Endodermal cell (in vitro differentiated cells): ENCODE data around the gene RNF17. TPM values are rescaled to one million over a fixed set of nuclear protein-coding genes. Genes with fewer than 3 reads are reported as not detected.

Experiments
- DNase-seq: peaks from one replicate; pipeline ENCODE4 v3.0.0-alpha.2; 2017
- H3K27ac ChIP-seq: 2 replicates; pipeline ENCODE4 v1.5.1; 2013; ENCODE audit warnings: mild to moderate bottlenecking, low read depth, low read length, moderate library complexity
- H3K27me3 ChIP-seq: 2 replicates; pipeline ENCODE4 v1.6.1; 2013; ENCODE audit warnings: mild to moderate bottlenecking, low read length, moderate library complexity; ENCODE audit not compliant: insufficient read depth, control insufficient read depth, poor library complexity, severe bottlenecking
- H3K36me3 ChIP-seq: 2 replicates; pipeline ENCODE4 v1.7.0; 2013; ENCODE audit warnings: mild to moderate bottlenecking, low read length, moderate library complexity; ENCODE audit not compliant: control insufficient read depth, insufficient read depth
- H3K4me1 ChIP-seq: one replicate; pipeline ENCODE4 v1.7.0; 2013; ENCODE audit warnings: low read length; ENCODE audit not compliant: control insufficient read depth, insufficient read depth
- H3K4me3 ChIP-seq: 2 replicates; pipeline ENCODE4 v1.5.1; 2013; ENCODE audit warnings: mild to moderate bottlenecking, low read length, moderate library complexity
- H3K9ac ChIP-seq: 2 replicates; pipeline ENCODE4 v1.6.1; 2013; ENCODE audit warnings: mild to moderate bottlenecking, low read length, moderate library complexity; ENCODE audit not compliant: poor library complexity, severe bottlenecking; ENCODE audit errors: extremely low read depth
- H3K9me3 ChIP-seq: 2 replicates; pipeline ENCODE4 v1.6.1; 2013; ENCODE audit warnings: mild to moderate bottlenecking, low read length, moderate library complexity; ENCODE audit not compliant: control insufficient read depth
- H3K27ac Mint-ChIP-seq: 2 replicates; pipeline ENCODE4 v1.8.0; 2020; ENCODE audit warnings: mixed read lengths
- H3K27me3 Mint-ChIP-seq: 2 replicates; pipeline ENCODE4 v1.8.0; 2021; ENCODE audit warnings: mild to moderate bottlenecking, mixed read lengths; ENCODE audit not compliant: insufficient read depth
- H3K36me3 Mint-ChIP-seq: 2 replicates; pipeline ENCODE4 v1.8.0; 2020; ENCODE audit warnings: low read depth, mixed read lengths
- H3K4me1 Mint-ChIP-seq: 2 replicates; pipeline ENCODE4 v1.8.0; 2020; ENCODE audit warnings: mixed read lengths
- H3K4me3 Mint-ChIP-seq: 2 replicates; pipeline ENCODE4 v1.8.0; 2020; ENCODE audit warnings: mild to moderate bottlenecking, moderate library complexity, mixed read lengths
- H3K9me3 Mint-ChIP-seq: 2 replicates; pipeline ENCODE4 v1.8.0; 2020; ENCODE audit warnings: mild to moderate bottlenecking, mixed read lengths
- WGBS, 2 experiments: methylation state at CpG; one replicate each; pipeline versions ENCODE4 v1.1.5 to v1.1.7; 2013; ENCODE audit warnings: missing lambda C conversion rate in 2 of 2, mixed read lengths in 1 of 2; ENCODE audit not compliant: insufficient coverage in 1 of 2, insufficient read length in 1 of 2; 5-methylcytosine and 5-hydroxymethylcytosine counted together
- total RNA-seq, 2 donors: library from RNA; stranded (reverse); fragmentation: NEBNext Ultra II Directional in 1 of 2; extraction: Animal tissue kit (Norgen Biotek cat#: 25700) in 1 of 2; gene quantifications; 2 replicates in 1 of 2; 3 replicates in 1 of 2; pipeline ENCODE4 v1.2.1, GENCODE V29; 2021
- TF ChIP-seq, protein P1 (sequence below): fragments of 200-600 bp; sonication (generic); conservative IDR thresholded peaks from 2 replicates; pipeline ENCODE4 v1.5.0; 2021; ENCODE audit warnings: antibody characterized with exemption, mild to moderate bottlenecking

Gene RNF17
- total RNA-seq, 2 donors from 2014 or later, result not detected

DNA sequence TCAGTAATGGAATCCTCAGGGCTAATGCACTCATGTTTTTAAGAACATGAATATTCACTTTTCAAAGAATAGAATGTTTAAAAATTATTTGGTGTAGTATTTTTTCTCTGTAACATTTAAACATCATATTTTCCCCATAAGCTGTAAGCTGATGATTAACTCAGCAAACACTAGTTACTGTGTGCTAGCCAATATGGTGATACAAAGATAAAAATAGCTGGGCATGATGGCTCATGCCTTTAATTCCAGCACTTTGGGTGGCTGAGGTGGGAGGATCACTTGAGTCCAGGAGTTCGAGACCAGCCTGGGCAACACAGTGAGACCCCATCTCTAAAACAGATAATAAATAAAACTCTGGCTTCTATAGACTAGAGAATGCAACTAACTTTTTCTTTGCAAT, 13.2 kb downstream of the RNF17 start:
- Histone ChIP-seq H3K9me3 (no peaks in the 10 kb centered on the region), H3K27ac (no peak overlapping the region), H3K4me3 (no peak overlapping the region), H3K9ac (no peak overlapping the region), H3K27me3 (no peaks in the 10 kb centered on the region), H3K4me1 (no peaks in the 10 kb centered on the region), H3K36me3 (no peaks in the 10 kb centered on the region)
- no peaks in the 10 kb centered on the region for H3K4me1 Mint-ChIP-seq
- TF ChIP-seq, protein P1, sequence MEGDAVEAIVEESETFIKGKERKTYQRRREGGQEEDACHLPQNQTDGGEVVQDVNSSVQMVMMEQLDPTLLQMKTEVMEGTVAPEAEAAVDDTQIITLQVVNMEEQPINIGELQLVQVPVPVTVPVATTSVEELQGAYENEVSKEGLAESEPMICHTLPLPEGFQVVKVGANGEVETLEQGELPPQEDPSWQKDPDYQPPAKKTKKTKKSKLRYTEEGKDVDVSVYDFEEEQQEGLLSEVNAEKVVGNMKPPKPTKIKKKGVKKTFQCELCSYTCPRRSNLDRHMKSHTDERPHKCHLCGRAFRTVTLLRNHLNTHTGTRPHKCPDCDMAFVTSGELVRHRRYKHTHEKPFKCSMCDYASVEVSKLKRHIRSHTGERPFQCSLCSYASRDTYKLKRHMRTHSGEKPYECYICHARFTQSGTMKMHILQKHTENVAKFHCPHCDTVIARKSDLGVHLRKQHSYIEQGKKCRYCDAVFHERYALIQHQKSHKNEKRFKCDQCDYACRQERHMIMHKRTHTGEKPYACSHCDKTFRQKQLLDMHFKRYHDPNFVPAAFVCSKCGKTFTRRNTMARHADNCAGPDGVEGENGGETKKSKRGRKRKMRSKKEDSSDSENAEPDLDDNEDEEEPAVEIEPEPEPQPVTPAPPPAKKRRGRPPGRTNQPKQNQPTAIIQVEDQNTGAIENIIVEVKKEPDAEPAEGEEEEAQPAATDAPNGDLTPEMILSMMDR, result no peak
- H3K4me3 Mint-ChIP-seq, result no peak overlapping the region
- no peak for DNase-seq
- peaks cover 2% of the 10 kb centered on the region for H3K27me3 Mint-ChIP-seq
- no peaks in the 10 kb centered on the region for H3K36me3 Mint-ChIP-seq
- peaks cover 3% of the 10 kb centered on the region for H3K9me3 Mint-ChIP-seq
- H3K27ac Mint-ChIP-seq, result no peak overlapping the region
- 83% methylated on average over 1 of the region's 1 CpG; no CpG with 5 or more reads in 1 of the 2 experiments for WGBS, 2 experiments

DNA sequence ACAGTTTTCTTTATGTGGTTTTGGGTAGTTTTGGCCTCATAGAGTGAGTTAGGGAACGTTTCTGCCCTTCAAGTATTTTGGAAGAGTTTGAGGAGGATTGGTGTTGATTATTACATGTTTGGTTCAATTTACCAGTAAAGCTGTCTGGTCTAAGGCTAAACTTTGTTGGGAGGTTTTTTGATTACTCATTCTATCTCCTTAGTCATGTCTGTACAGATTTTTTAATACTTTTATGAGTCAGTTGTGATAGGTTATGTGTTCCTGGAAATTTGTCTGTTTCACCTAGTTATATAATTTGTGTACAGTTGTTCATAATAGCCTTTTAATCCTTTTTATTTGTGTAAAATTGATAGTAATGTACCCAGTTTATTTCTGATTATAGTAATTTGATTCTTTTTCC, 20.4 kb downstream of the RNF17 start:
- H3K36me3 Mint-ChIP-seq, result no peaks in the 10 kb centered on the region
- no peak overlapping the region for H3K9ac ChIP-seq
- no peaks in the 10 kb centered on the region for H3K36me3 ChIP-seq
- H3K27me3 ChIP-seq, result no peaks in the 10 kb centered on the region
- peaks cover 10% of the 10 kb centered on the region for H3K27me3 Mint-ChIP-seq
- no peak overlapping the region for H3K4me3 ChIP-seq
- no peaks in the 10 kb centered on the region for H3K4me1 Mint-ChIP-seq
- no peak overlapping the region for H3K27ac Mint-ChIP-seq
- peaks cover 17% of the 10 kb centered on the region for H3K9me3 ChIP-seq
- no peak for DNase-seq
- no peak overlapping the region for H3K27ac ChIP-seq
- H3K9me3 Mint-ChIP-seq, result peaks cover 15% of the 10 kb centered on the region
- WGBS, 2 experiments, result 71% methylated on average over 1 of the region's 1 CpG; no CpG with 5 or more reads in 1 of the 2 experiments
- H3K4me1 ChIP-seq, result no peaks in the 10 kb centered on the region
- TF ChIP-seq, protein P1, result no peak
- H3K4me3 Mint-ChIP-seq, result no peak overlapping the region

DNA sequence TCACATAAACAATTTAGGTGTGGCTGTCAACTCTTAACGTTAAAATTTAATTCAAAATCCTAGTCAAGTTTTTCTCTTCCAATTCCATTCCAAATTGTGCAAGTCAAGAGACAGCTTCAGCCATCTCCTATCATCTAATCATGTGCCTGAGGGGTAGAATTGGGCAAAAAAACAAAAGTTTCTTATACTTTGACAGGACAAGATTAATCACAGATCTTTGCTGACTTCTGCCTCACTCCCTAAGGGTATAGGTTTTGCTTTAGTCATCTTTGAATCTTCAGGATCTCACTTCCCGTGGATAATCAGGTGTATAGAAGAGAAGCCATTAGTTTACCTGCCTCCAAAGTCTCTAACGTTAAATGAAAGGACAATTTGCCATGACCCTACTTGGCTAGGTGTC, 24.6 kb downstream of the RNF17 start:
- no peak overlapping the region for H3K9ac ChIP-seq
- TF ChIP-seq, protein P1, result no peak
- H3K27ac ChIP-seq, result no peak overlapping the region
- no peak overlapping the region for H3K4me3 ChIP-seq
- H3K27ac Mint-ChIP-seq, result no peak overlapping the region
- peaks cover 9% of the 10 kb centered on the region for H3K27me3 ChIP-seq
- DNase-seq, result no peak
- no peaks in the 10 kb centered on the region for H3K36me3 Mint-ChIP-seq
- no peaks in the 10 kb centered on the region for H3K4me1 ChIP-seq
- no peaks in the 10 kb centered on the region for H3K4me1 Mint-ChIP-seq
- peaks cover 15% of the 10 kb centered on the region for H3K27me3 Mint-ChIP-seq
- no peak overlapping the region for H3K4me3 Mint-ChIP-seq
- WGBS, 2 experiments, result 92 to 100% methylated on average over 1 to 3 of the region's 3 CpGs
- H3K36me3 ChIP-seq, result no peaks in the 10 kb centered on the region
- H3K9me3 ChIP-seq, result peaks cover 8% of the 10 kb centered on the region
- H3K9me3 Mint-ChIP-seq, result peaks cover 8% of the 10 kb centered on the region
